HEK293 (cell line): ENCODE results near the gene YWHAB.
A peak's percentile ranks its signal among the peaks of the same experiment; 100 is the strongest.

Experiments
- CTCF ChIA-PET: fragments of 350-600 bp; formaldehyde crosslinking; extraction: SDS; loops from one replicate; lab custom pipeline; 2021; ENCODE audit warnings: antibody characterized with exemption; lab: Yijun Ruan, JAX
- POLR2A ChIA-PET: fragments of 300-600 bp; formaldehyde crosslinking; extraction: SDS; loops from one replicate; lab custom pipeline; 2020; ENCODE audit warnings: antibody characterized with exemption, inconsistent platforms; lab: Yijun Ruan, JAX
- H3K27ac ChIP-seq: fragments of 200-500 bp; sonication (Bioruptor generic); 2 replicates; pipeline ENCODE4 v1.5.1; 2014; ENCODE audit warnings: low read depth, low read length, control low read depth, inconsistent platforms; ENCODE audit errors: extremely low read depth
- H3K36me3 ChIP-seq, 2 experiments: fragments of 200-500 bp in 1 of 2; sonication (Bioruptor generic) in 1 of 2; 1 replicate in 1 of 2; 2 replicates in 1 of 2; pipeline ENCODE4 v1.5.1; 2014 to 2017; ENCODE audit warnings: inconsistent platforms in 2 of 2, low read length in 2 of 2; ENCODE audit not compliant: control insufficient read depth in 2 of 2, insufficient read depth in 1 of 2
- H3K4me1 ChIP-seq: fragments of 200-500 bp; sonication (Bioruptor generic); 2 replicates; pipeline ENCODE4 v1.5.1; 2014; ENCODE audit warnings: mild to moderate bottlenecking, low read length, inconsistent platforms; ENCODE audit not compliant: control insufficient read depth, insufficient read depth
- H3K4me3 ChIP-seq: 2 replicates; pipeline ENCODE4 v1.5.1; 2011; ENCODE audit warnings: low read depth, mild to moderate bottlenecking, control low read depth, low read length, moderate library complexity
- H3K9me3 ChIP-seq: fragments of 200-500 bp; sonication (Bioruptor generic); 2 replicates; pipeline ENCODE4 v1.5.1; 2014; ENCODE audit warnings: low read depth, low read length, inconsistent platforms; ENCODE audit not compliant: control insufficient read depth, insufficient read depth
- GLI2 ChIP-seq: fragments of 450-650 bp; formaldehyde crosslinking; IDR thresholded peaks from 2 replicates; pipeline ENCODE4; 2017; ENCODE audit warnings: missing biosample characterization, missing genetic modification characterization, low read depth, borderline replicate concordance
- PRDM2 ChIP-seq: fragments of 450-650 bp; formaldehyde crosslinking; IDR thresholded peaks from 2 replicates; pipeline ENCODE4 v1.5.1; 2016; ENCODE audit warnings: missing biosample characterization, missing genetic modification characterization, borderline replicate concordance
- SP2 ChIP-seq: fragments of 450-650 bp; formaldehyde crosslinking; IDR thresholded peaks from 2 replicates; pipeline ENCODE4 v1.5.1; 2016; ENCODE audit warnings: missing biosample characterization, missing genetic modification characterization
- YY1 ChIP-seq: fragments of 450-650 bp; formaldehyde crosslinking; IDR thresholded peaks from 2 replicates; pipeline ENCODE4 v1.5.1; 2018; ENCODE audit warnings: missing biosample characterization, missing genetic modification characterization
- ZBTB10 ChIP-seq: fragments of 450-650 bp; formaldehyde crosslinking; IDR thresholded peaks from 2 replicates; pipeline ENCODE4 v1.5.1; 2016; ENCODE audit warnings: missing biosample characterization, missing genetic modification characterization
- ZNF157 ChIP-seq: fragments of 450-650 bp; formaldehyde crosslinking; IDR thresholded peaks from 2 replicates; pipeline ENCODE4 v1.5.1; 2016; ENCODE audit warnings: missing biosample characterization, missing genetic modification characterization
- ZNF175 ChIP-seq: fragments of 450-650 bp; formaldehyde crosslinking; IDR thresholded peaks from 2 replicates; pipeline ENCODE4 v1.5.1; 2016; ENCODE audit warnings: missing biosample characterization, missing genetic modification characterization
- ZNF19 ChIP-seq: fragments of 450-650 bp; formaldehyde crosslinking; IDR thresholded peaks from 2 replicates; pipeline ENCODE4; 2016; ENCODE audit warnings: missing biosample characterization, missing genetic modification characterization, low read depth
- ZNF341 ChIP-seq: fragments of 450-650 bp; formaldehyde crosslinking; IDR thresholded peaks from 2 replicates; pipeline ENCODE4; 2016; ENCODE audit warnings: low read depth, missing biosample characterization, missing genetic modification characterization
- ZNF37A ChIP-seq: fragments of 450-650 bp; IDR thresholded peaks from 2 replicates; pipeline ENCODE4 v1.5.1; 2018; ENCODE audit warnings: missing biosample characterization, missing genetic modification characterization
- ZNF488 ChIP-seq: fragments of 450-650 bp; formaldehyde crosslinking; IDR thresholded peaks from 2 replicates; pipeline ENCODE4 v1.5.1; 2016; ENCODE audit warnings: missing biosample characterization, missing genetic modification characterization
- ZNF544 ChIP-seq: fragments of 450-650 bp; formaldehyde crosslinking; IDR thresholded peaks from 2 replicates; pipeline ENCODE4 v1.5.0; 2017; ENCODE audit warnings: missing biosample characterization, missing genetic modification characterization
- ZNF548 ChIP-seq: fragments of 450-650 bp; formaldehyde crosslinking; IDR thresholded peaks from 2 replicates; pipeline ENCODE4 v1.5.1; 2016; ENCODE audit warnings: missing biosample characterization, missing genetic modification characterization
- ZNF580 ChIP-seq: fragments of 450-650 bp; formaldehyde crosslinking; IDR thresholded peaks from 2 replicates; pipeline ENCODE4 v1.5.1; 2016; ENCODE audit warnings: missing biosample characterization, missing genetic modification characterization
- ZNF692 ChIP-seq: fragments of 450-650 bp; formaldehyde crosslinking; IDR thresholded peaks from 2 replicates; pipeline ENCODE4 v1.5.1; 2016; ENCODE audit warnings: missing biosample characterization, missing genetic modification characterization
- TF ChIP-seq, protein P1 (sequence below): fragments of 450-650 bp; formaldehyde crosslinking; IDR thresholded peaks from 2 replicates; pipeline ENCODE4 v1.5.1; 2016; ENCODE audit warnings: missing biosample characterization, missing genetic modification characterization
- TF ChIP-seq, protein P2 (sequence below): fragments of 450-650 bp; formaldehyde crosslinking; IDR thresholded peaks from 2 replicates; pipeline ENCODE4 v1.5.1; 2016; ENCODE audit warnings: missing biosample characterization, missing genetic modification characterization

The YWHAB gene

DNA sequence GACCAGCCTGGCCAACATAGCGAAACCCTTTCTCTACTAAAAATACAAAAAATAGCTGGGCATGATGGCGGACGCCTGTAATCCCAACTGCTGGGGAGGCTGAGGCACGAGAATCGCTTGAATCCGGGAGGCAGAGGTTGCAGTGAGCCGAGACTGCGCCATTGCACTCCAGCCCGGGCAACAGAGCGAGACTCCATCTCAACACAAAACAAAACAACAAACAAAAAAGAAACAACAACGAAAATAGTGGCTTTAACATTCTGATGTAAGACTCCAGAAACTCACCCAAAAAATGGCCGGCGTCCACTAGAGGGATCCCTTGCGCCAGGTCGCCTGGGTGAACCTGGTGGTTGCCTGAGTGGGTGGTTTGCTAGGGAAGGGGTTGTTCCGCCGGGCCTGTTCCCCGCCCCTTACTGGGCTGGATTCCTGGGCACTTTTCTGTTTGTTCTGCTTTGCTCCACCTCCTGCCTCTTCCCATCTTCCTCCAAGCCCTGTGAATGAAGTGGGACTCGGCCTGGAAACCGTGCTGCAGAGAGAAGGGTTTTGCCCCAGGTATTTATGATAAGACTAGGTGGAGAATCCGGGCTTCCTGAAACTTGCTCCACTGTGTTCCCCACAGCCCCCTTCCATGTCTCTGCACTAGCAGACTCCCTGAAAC lies 25.9 kb downstream of the YWHAB start (continued):
- TF ChIP-seq ZNF580 (tag by site-specific recombination), result no peak

DNA sequence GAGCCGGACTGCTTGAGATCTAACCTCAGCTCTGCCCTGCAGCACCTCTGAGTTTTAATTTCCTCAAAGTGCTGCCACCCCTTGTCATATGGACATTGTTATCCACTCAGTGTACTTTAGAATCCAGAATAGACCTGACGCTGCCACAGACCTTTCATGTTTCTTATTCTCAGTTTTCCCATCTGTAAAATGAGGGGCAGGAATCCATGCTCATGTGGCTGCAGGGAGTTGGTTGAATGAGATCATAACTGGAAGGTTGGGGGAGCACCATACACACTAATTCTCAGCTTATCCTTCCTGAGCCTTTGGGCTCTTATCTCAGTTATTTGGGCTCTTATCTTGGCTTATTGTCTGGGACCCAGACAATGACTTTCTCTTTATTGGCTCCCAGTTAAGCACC lies 26.7 kb downstream of the YWHAB start:
- no peak overlapping the region for H3K4me3 ChIP-seq
- H3K27ac ChIP-seq, result no peak overlapping the region
- TF ChIP-seq ZNF548 (peak; percentile 92), ZNF692 (no peak)
- TF ChIP-seq, all 188 proteins: peak for 1
- Histone ChIP-seq H3K9me3 (no peaks in the 10 kb centered on the region), H3K4me1 (no peaks in the 10 kb centered on the region), H3K36me3 (peaks cover 7 to 66% of the 10 kb centered on the region in 2 experiments)
- ChIA-PET CTCF (interaction anchor here (0.6 to 1.4 kb wide), 2 partner anchors 17 to 201 kb away, joined by 3 read pairs; no protein-coding TSS in a partner anchor), POLR2A (no interaction called here)

DNA sequence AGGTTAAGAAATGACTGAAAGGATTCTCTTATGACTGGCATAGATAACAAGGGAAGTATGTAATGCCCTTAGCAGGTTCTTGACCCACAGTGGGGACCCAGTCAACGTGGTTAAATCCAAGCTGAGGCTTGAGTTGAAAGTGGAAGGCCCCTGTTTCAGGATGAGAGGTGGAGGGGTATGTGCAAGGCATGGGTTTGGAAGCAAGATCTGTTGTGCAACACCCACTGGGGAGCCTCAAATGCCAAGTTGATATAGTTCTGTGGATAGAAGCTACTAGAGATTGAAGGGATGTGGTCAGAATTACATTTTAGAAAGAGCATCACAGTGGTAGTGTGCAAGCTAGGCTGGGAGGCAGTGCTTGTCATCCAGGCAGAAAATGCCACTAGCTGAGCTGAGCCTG lies 29.4 kb downstream of the YWHAB start:
- CTCF ChIA-PET, result no interaction called here
- Histone ChIP-seq H3K4me3 (no peak overlapping the region), H3K36me3 (peaks cover 4 to 75% of the 10 kb centered on the region in 2 experiments; a peak in 2 of 3 replicates)
- no peak for TF ChIP-seq ZNF544
- TF ChIP-seq YY1 (tag by site-specific recombination), result no peak
- no peak for TF ChIP-seq ZNF175 (tag by site-specific recombination)
- no peak for TF ChIP-seq ZNF19 (tag by site-specific recombination)
- no peak for TF ChIP-seq PRDM2 (tag by site-specific recombination)
- no peak for TF ChIP-seq GLI2 (tag by site-specific recombination)
- TF ChIP-seq ZNF488 (tag by site-specific recombination), result no peak
- no peak for TF ChIP-seq ZBTB10 (tag by site-specific recombination)
- no peak for TF ChIP-seq SP2 (tag by site-specific recombination)
- TF ChIP-seq ZNF157, result no peak
- TF ChIP-seq ZNF341 (tag by site-specific recombination), result no peak
- TF ChIP-seq, protein P1, sequence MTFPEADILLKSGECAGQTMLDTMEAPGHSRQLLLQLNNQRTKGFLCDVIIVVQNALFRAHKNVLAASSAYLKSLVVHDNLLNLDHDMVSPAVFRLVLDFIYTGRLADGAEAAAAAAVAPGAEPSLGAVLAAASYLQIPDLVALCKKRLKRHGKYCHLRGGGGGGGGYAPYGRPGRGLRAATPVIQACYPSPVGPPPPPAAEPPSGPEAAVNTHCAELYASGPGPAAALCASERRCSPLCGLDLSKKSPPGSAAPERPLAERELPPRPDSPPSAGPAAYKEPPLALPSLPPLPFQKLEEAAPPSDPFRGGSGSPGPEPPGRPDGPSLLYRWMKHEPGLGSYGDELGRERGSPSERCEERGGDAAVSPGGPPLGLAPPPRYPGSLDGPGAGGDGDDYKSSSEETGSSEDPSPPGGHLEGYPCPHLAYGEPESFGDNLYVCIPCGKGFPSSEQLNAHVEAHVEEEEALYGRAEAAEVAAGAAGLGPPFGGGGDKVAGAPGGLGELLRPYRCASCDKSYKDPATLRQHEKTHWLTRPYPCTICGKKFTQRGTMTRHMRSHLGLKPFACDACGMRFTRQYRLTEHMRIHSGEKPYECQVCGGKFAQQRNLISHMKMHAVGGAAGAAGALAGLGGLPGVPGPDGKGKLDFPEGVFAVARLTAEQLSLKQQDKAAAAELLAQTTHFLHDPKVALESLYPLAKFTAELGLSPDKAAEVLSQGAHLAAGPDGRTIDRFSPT, result no peak
- TF ChIP-seq, protein P2, sequence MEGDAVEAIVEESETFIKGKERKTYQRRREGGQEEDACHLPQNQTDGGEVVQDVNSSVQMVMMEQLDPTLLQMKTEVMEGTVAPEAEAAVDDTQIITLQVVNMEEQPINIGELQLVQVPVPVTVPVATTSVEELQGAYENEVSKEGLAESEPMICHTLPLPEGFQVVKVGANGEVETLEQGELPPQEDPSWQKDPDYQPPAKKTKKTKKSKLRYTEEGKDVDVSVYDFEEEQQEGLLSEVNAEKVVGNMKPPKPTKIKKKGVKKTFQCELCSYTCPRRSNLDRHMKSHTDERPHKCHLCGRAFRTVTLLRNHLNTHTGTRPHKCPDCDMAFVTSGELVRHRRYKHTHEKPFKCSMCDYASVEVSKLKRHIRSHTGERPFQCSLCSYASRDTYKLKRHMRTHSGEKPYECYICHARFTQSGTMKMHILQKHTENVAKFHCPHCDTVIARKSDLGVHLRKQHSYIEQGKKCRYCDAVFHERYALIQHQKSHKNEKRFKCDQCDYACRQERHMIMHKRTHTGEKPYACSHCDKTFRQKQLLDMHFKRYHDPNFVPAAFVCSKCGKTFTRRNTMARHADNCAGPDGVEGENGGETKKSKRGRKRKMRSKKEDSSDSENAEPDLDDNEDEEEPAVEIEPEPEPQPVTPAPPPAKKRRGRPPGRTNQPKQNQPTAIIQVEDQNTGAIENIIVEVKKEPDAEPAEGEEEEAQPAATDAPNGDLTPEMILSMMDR (tag by site-specific recombination), result no peak
- no peak for TF ChIP-seq ZNF37A (tag by site-specific recombination)

More for the DNA sequence above, 29.4 kb downstream of the YWHAB start:
- Histone ChIP-seq H3K9me3 (no peaks in the 10 kb centered on the region), H3K27ac (no peak overlapping the region), H3K4me1 (no peaks in the 10 kb centered on the region)
- POLR2A ChIA-PET, result no interaction called here
